ENCODE measurements around the gene FHL1. TPM values are rescaled to one million over a fixed set of nuclear protein-coding genes. Genes with fewer than 3 reads are reported as not detected.
"Not testable (repeated sequence)": the region's sequence is repeated elsewhere in the genome, so short reads cannot be mapped to it uniquely, and the experiment has no call there.

FHL1 gene
- total RNA-seq (100 to 1,000 TPM; 255 to 871 (median 312) TPM), polyA plus RNA-seq (442 TPM)
- long read RNA-seq, donor 1, transcript FHL1-218 (6 exons, 2,878 nt) = minor isoform, 39 of 301 reads
- long read RNA-seq, donor 1, transcript FHL1-205 (7 exons, 2,441 nt) = major isoform, 145 of 301 reads
- long read RNA-seq, donor 1, transcript FHL1-202 (6 exons, 1,017 nt) = minor isoform, 19 of 301 reads
- long read RNA-seq, donor 1, transcript FHL1-204 (6 exons, 2,565 nt) = minor isoform, 32 of 301 reads
- long read RNA-seq, donor 1, partial matches to known transcripts = 24 of 301 reads
- long read RNA-seq, donor 1, other reads (novel, unspliced or antisense) = 24 of 301 reads
- long read RNA-seq, donor 2, transcript FHL1-204 (6 exons, 2,565 nt) = minor isoform, 13 of 96 reads
- long read RNA-seq, donor 2, transcript FHL1-205 (7 exons, 2,441 nt) = major isoform, 67 of 96 reads
- long read RNA-seq, donor 2, partial matches to known transcripts = 2 of 96 reads
- long read RNA-seq, donor 2, other reads (novel, unspliced or antisense) = 7 of 96 reads
- long read RNA-seq, donor 3, transcript FHL1-204 (6 exons, 2,565 nt) = minor isoform, 343 of 1,385 reads
- long read RNA-seq, donor 3, transcript FHL1-205 (7 exons, 2,441 nt) = major isoform, 409 of 1,385 reads
- long read RNA-seq, donor 3, transcript FHL1-202 (6 exons, 1,017 nt) = minor isoform, 198 of 1,385 reads
- long read RNA-seq, donor 3, transcript FHL1-218 (6 exons, 2,878 nt) = minor isoform, 86 of 1,385 reads
- long read RNA-seq, donor 3, partial matches to known transcripts = 97 of 1,385 reads
- long read RNA-seq, donor 3, other reads (novel, unspliced or antisense) = 201 of 1,385 reads
- long read RNA-seq, donor 4, transcript FHL1-202 (6 exons, 1,017 nt) = minor isoform, 5 of 163 reads
- long read RNA-seq, donor 4, transcript FHL1-204 (6 exons, 2,565 nt) = minor isoform, 20 of 163 reads
- long read RNA-seq, donor 4, transcript FHL1-205 (7 exons, 2,441 nt) = major isoform, 101 of 163 reads
- long read RNA-seq, donor 4, partial matches to known transcripts = 6 of 163 reads
- long read RNA-seq, donor 4, other reads (novel, unspliced or antisense) = 21 of 163 reads

GRCh38 chrX:136147315-136147901 is at the start of gene FHL1:
Gene FHL1, plus strand, starts transcription at chrX:136147533.
- peak within 1 kb of the TSS; percentile 58 for H3K4me3 ChIP-seq (ENCODE audit: low read length)
- DNase-seq (peak; percentile 73 to 91 (median 89)), ATAC-seq (peak; percentile 93)
- H3K27me3 ChIP-seq (ENCODE audit: control insufficient read depth, insufficient read depth) = no peaks in the 10 kb centered on the region
- 0% methylated on average over 47 of the region's 84 CpGs for WGBS
- intact Hi-C loops (cut with DNase I) = loop anchor here in 1 of 4 donors (10.0 kb wide), 1 partner anchor 113 kb away; no protein-coding TSS in a partner anchor
- H3K9me3 ChIP-seq (ENCODE audit: control insufficient read depth, low read length) = no peaks in the 10 kb centered on the region
- H3K27ac ChIP-seq (ENCODE audit: low read length) = peak within 1 kb of the TSS; percentile 73
- no peaks in the 10 kb centered on the region for H3K4me1 ChIP-seq (ENCODE audit: control insufficient read depth, insufficient read depth, low read length)

- WGBS = 94% methylated on average over 44 of the region's 44 CpGs
- Histone ChIP-seq H3K4me3 (ENCODE audit: low read length) (no peak overlapping the region), H3K9me3 (ENCODE audit: control insufficient read depth, low read length) (no peaks in the 10 kb centered on the region), H3K27me3 (ENCODE audit: control insufficient read depth, insufficient read depth) (no peaks in the 10 kb centered on the region), H3K4me1 (ENCODE audit: control insufficient read depth, insufficient read depth, low read length) (no peaks in the 10 kb centered on the region), H3K27ac (ENCODE audit: low read length) (no peak overlapping the region)
- intact Hi-C loops (cut with DNase I) = no loop called here
- no peak for ATAC-seq
- peak in 1 of 3 donors; percentile 49 for DNase-seq
These were observed 49.2 kb upstream of the FHL1 start for GRCh38 chrX:136097871-136098805.

- no peak for ATAC-seq
- Histone ChIP-seq H3K4me1 (ENCODE audit: control insufficient read depth, insufficient read depth, low read length) (no peaks in the 10 kb centered on the region), H3K27me3 (ENCODE audit: control insufficient read depth, insufficient read depth) (no peaks in the 10 kb centered on the region), H3K27ac (ENCODE audit: low read length) (no peak overlapping the region), H3K4me3 (ENCODE audit: low read length) (no peak overlapping the region), H3K9me3 (ENCODE audit: control insufficient read depth, low read length) (no peaks in the 10 kb centered on the region)
- DNase-seq = no peak
- 47% methylated on average over 1 of the region's 1 CpG for WGBS
- intact Hi-C loops (cut with DNase I) = no loop called here
These were observed 42.4 kb upstream of the FHL1 start for GRCh38 chrX:136104936-136105335.

GRCh38 chrX:136106920-136107528 is 40.3 kb upstream of the FHL1 start:
- H3K4me1 ChIP-seq (ENCODE audit: control insufficient read depth, insufficient read depth, low read length) = no peaks in the 10 kb centered on the region
- no peak overlapping the region for H3K27ac ChIP-seq (ENCODE audit: low read length)
- intact Hi-C loops (cut with DNase I) = no loop called here
- 87% methylated on average over 11 of the region's 11 CpGs for WGBS
- ATAC-seq = no peak
- no peak for DNase-seq
- no peaks in the 10 kb centered on the region for H3K9me3 ChIP-seq (ENCODE audit: control insufficient read depth, low read length)
- H3K27me3 ChIP-seq (ENCODE audit: control insufficient read depth, insufficient read depth) = no peaks in the 10 kb centered on the region
- no peak overlapping the region for H3K4me3 ChIP-seq (ENCODE audit: low read length)

- H3K27ac ChIP-seq (ENCODE audit: low read length); H3K9me3 ChIP-seq (ENCODE audit: control insufficient read depth, low read length); intact Hi-C loops (cut with DNase I); H3K4me1 ChIP-seq (ENCODE audit: control insufficient read depth, insufficient read depth, low read length); DNase-seq; H3K4me3 ChIP-seq (ENCODE audit: low read length); H3K27me3 ChIP-seq (ENCODE audit: control insufficient read depth, insufficient read depth); ATAC-seq: not testable (repeated sequence)
- WGBS = 98% methylated on average over 1 of the region's 1 CpG
These were observed 38.4 kb upstream of the FHL1 start for GRCh38 chrX:136108905-136109304.

- ATAC-seq (no peak), DNase-seq (no peak)
- Histone ChIP-seq H3K9me3 (ENCODE audit: control insufficient read depth, low read length) (no peaks in the 10 kb centered on the region), H3K4me3 (ENCODE audit: low read length) (no peak overlapping the region), H3K4me1 (ENCODE audit: control insufficient read depth, insufficient read depth, low read length) (no peaks in the 10 kb centered on the region), H3K27me3 (ENCODE audit: control insufficient read depth, insufficient read depth) (no peaks in the 10 kb centered on the region), H3K27ac (ENCODE audit: low read length) (no peak overlapping the region)
- WGBS = 0% methylated on average over 1 of the region's 1 CpG
- intact Hi-C loops (cut with DNase I) = loop anchor here in 1 of 4 donors (10.0 kb wide), 1 partner anchor 77 kb away; no protein-coding TSS in a partner anchor
These were observed 35.0 kb upstream of the FHL1 start for GRCh38 chrX:136112286-136112685.

GRCh38 chrX:136112778-136113177 is 34.6 kb upstream of the FHL1 start:
- Histone ChIP-seq H3K27ac (ENCODE audit: low read length) (no peak overlapping the region), H3K4me1 (ENCODE audit: control insufficient read depth, insufficient read depth, low read length) (no peaks in the 10 kb centered on the region), H3K27me3 (ENCODE audit: control insufficient read depth, insufficient read depth) (no peaks in the 10 kb centered on the region), H3K9me3 (ENCODE audit: control insufficient read depth, low read length) (no peaks in the 10 kb centered on the region), H3K4me3 (ENCODE audit: low read length) (no peak overlapping the region)
- intact Hi-C loops (cut with DNase I) = loop anchor here in 1 of 4 donors (10.0 kb wide), 1 partner anchor 78 kb away; no protein-coding TSS in a partner anchor
- ATAC-seq (no peak), DNase-seq (no peak)

- Histone ChIP-seq H3K27me3 (ENCODE audit: control insufficient read depth, insufficient read depth) (no peaks in the 10 kb centered on the region), H3K27ac (ENCODE audit: low read length) (no peak overlapping the region), H3K4me3 (ENCODE audit: low read length) (no peak overlapping the region), H3K9me3 (ENCODE audit: control insufficient read depth, low read length) (no peaks in the 10 kb centered on the region), H3K4me1 (ENCODE audit: control insufficient read depth, insufficient read depth, low read length) (no peaks in the 10 kb centered on the region)
- intact Hi-C loops (cut with DNase I) = loop anchor here in 1 of 4 donors (10.0 kb wide), 1 partner anchor 81 kb away; no protein-coding TSS in a partner anchor
- ATAC-seq (no peak), DNase-seq (no peak)
- 57% methylated on average over 5 of the region's 5 CpGs for WGBS
These were observed 32.0 kb upstream of the FHL1 start for GRCh38 chrX:136115126-136115903.

GRCh38 chrX:136115904-136116297 is 31.4 kb upstream of the FHL1 start:
- no peak overlapping the region for H3K27ac ChIP-seq (ENCODE audit: low read length)
- ATAC-seq (no peak), DNase-seq (no peak)
- H3K27me3 ChIP-seq (ENCODE audit: control insufficient read depth, insufficient read depth) = no peaks in the 10 kb centered on the region
- intact Hi-C loops (cut with DNase I) = loop anchor here in 1 of 4 donors (10.0 kb wide), 1 partner anchor 81 kb away; no protein-coding TSS in a partner anchor
- 73% methylated on average over 3 of the region's 3 CpGs for WGBS
- H3K4me1 ChIP-seq (ENCODE audit: control insufficient read depth, insufficient read depth, low read length) = no peaks in the 10 kb centered on the region
- H3K4me3 ChIP-seq (ENCODE audit: low read length) = no peak overlapping the region
- H3K9me3 ChIP-seq (ENCODE audit: control insufficient read depth, low read length) = no peaks in the 10 kb centered on the region

Data from right cardiac atrium (tissue), 5 donors.